Neuron (in vitro differentiated cells): ENCODE measurements around the gene IL10.

Experiments used
- H2AFZ ChIP-seq: one replicate; pipeline ENCODE4 v1.6.1; 2013; ENCODE audit warnings: low read depth, mild to moderate bottlenecking, inconsistent platforms, low read length, moderate library complexity
- H3K27me3 ChIP-seq: one replicate; pipeline ENCODE4 v1.6.1; 2013; ENCODE audit warnings: low read length; ENCODE audit not compliant: insufficient read depth
- H3K36me3 ChIP-seq: one replicate; pipeline ENCODE4 v1.6.1; 2013; ENCODE audit warnings: low read length; ENCODE audit not compliant: insufficient read depth
- H3K4me1 ChIP-seq: one replicate; pipeline ENCODE4 v1.6.1; 2013; ENCODE audit warnings: low read length; ENCODE audit not compliant: insufficient read depth
- H3K4me3 ChIP-seq: 2 replicates; pipeline ENCODE4 v1.5.1; 2013; ENCODE audit warnings: mild to moderate bottlenecking, low read length, moderate library complexity
- H3K9me3 ChIP-seq: one replicate; pipeline ENCODE4 v1.6.1; 2013; ENCODE audit warnings: low read length

Gene IL10

DNA sequence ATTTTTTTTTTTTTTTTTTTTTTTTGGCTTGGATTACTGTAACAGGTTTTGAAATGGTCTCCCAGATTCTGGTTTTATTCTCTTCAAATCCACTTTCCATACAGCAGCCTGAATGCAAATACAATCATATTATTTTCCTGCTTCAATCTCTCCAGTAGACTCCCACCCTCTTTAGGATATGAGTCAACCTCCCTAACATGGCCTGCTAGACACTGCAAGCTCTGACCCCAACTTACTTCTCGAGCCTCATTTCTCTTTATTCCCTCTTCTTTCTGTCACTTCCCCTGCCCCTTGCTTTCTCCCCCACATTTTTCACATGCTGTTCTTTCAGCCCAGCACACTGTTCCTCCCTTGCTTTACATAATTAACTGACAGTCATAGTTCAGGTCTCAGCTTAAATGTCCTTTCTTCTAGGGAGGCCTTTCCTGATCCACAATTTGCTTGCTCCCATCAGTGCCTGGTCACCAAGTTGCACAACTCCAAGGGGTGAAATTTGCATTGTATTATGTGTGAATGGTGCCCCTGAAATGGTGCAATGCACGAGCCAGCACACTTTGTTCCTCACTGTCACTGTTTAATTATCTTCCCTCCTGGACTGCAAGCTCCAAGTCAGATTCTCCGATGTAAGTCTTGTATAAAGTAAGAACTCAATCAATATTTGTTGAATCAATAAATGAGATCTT lies 23.8 kb downstream of the IL10 start:
- Histone ChIP-seq H3K27me3 (peaks cover 21% of the 10 kb centered on the region), H3K36me3 (no peaks in the 10 kb centered on the region), H3K4me1 (no peaks in the 10 kb centered on the region), H2AFZ (no peak overlapping the region), H3K4me3 (no peak overlapping the region), H3K9me3 (no peaks in the 10 kb centered on the region)

DNA sequence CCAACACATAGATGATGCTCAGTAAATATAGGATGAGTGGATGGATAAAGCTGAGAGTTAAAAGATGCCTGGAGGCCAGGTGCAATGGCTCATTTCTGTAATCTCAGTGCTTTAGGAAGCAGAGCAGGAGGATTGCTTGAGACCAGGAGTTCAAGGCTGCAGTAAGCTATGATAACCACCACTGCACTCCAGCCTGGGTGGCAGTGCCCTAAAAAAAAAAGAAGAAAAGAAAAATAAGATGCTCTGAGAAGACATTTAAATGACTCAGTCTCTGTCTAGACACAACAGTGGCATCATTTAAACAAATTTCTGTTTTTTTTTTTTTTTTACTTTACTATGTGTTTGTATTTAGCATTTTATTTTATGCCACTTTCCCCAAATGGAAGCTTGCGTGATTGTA lies 27.0 kb downstream of the IL10 start:
- no peaks in the 10 kb centered on the region for H3K4me1 ChIP-seq
- no peaks in the 10 kb centered on the region for H3K36me3 ChIP-seq
- no peak overlapping the region for H2AFZ ChIP-seq
- no peak overlapping the region for H3K4me3 ChIP-seq
- H3K27me3 ChIP-seq: peaks cover 12% of the 10 kb centered on the region
- H3K9me3 ChIP-seq: no peaks in the 10 kb centered on the region

DNA sequence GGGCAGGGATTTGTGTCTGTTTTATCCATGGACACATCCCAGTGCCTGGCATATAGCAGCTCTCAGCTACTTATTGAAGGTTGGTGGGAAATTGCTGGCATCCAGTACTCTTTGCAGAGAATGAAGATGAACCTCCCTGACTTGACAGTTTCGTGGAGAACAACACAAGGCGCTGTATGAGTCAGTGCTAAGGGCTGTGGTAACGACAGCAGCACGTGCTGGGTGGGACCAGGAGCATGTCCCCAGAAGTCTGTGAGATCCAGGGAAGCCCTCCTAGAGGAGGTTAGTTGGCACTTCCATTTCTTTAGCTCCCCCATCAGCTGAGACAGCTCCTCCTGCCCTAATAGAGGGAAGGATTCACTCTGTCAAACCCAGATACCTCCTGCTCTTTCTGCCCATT lies 27.6 kb downstream of the IL10 start:
- H3K4me3 ChIP-seq: no peak overlapping the region
- no peaks in the 10 kb centered on the region for H3K4me1 ChIP-seq
- no peaks in the 10 kb centered on the region for H3K9me3 ChIP-seq
- H2AFZ ChIP-seq: no peak overlapping the region
- no peaks in the 10 kb centered on the region for H3K36me3 ChIP-seq
- peaks cover 6% of the 10 kb centered on the region for H3K27me3 ChIP-seq

DNA sequence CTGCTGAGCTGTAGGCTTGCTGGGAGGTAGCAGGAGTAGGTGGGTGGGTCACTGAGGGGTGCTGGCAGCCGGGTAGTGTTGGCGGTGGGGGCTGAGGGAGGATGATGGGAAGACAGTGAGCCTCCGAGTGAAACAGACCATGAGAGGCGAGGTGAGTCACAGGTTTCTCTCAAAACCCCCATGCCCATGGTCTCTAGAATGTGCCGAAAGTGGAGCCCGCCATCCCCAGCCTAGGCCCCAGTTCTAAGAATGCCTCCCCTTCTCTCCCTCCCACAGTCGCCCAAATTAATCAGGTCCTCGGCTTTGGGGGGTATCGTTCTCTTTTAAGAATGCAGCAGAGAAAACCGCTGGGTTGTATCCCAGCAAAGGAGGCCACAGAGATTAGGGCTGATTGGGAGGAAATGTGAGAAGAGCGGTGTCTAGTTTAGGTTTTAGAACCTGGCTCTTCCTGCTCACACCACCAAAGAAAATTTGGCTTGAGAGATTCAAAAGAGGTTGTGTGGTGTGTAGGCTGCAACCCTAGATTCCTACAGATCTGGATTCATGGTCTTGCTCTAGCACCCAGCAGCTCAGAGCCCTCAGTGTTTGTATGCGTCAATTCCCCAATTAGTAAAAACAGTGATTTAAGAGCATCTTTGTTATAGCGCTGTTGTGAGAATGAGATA lies 29.4 kb downstream of the IL10 start:
- H3K9me3 ChIP-seq: no peaks in the 10 kb centered on the region
- H3K36me3 ChIP-seq: no peaks in the 10 kb centered on the region
- no peak overlapping the region for H2AFZ ChIP-seq
- H3K4me1 ChIP-seq: peaks cover 2% of the 10 kb centered on the region
- H3K27me3 ChIP-seq: peaks cover under 1% of the 10 kb centered on the region
- H3K4me3 ChIP-seq: no peak overlapping the region

DNA sequence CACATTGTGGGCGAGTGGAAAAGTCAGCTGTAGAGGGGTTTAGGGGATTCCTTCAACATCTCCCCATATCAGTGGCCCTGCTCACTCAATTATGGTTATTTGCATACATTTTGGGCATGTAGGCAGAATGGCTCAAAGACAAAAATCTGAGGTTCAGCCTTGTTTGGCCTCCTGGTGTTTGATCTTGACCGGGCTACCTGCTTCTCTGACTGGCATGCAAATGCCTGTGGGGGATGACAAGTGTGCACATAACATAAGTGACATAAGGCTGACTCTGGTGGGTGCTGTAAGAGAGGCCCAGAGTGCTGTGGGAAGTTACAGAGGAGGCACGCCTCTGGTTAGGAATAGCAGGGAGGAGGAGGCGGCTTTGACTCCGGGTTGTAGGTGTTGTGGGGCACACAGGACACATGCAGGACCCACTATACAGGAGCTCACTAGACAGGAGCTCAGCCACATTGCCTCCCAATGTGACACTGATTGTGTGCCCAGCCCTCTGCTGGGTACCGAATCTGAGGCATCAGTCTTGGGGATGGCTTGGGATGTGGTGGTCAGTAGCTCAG lies 31.1 kb downstream of the IL10 start:
- Histone ChIP-seq H3K9me3 (no peaks in the 10 kb centered on the region), H3K4me3 (no peak overlapping the region), H2AFZ (no peak overlapping the region), H3K4me1 (peaks cover 2% of the 10 kb centered on the region), H3K27me3 (no peaks in the 10 kb centered on the region), H3K36me3 (no peaks in the 10 kb centered on the region)

DNA sequence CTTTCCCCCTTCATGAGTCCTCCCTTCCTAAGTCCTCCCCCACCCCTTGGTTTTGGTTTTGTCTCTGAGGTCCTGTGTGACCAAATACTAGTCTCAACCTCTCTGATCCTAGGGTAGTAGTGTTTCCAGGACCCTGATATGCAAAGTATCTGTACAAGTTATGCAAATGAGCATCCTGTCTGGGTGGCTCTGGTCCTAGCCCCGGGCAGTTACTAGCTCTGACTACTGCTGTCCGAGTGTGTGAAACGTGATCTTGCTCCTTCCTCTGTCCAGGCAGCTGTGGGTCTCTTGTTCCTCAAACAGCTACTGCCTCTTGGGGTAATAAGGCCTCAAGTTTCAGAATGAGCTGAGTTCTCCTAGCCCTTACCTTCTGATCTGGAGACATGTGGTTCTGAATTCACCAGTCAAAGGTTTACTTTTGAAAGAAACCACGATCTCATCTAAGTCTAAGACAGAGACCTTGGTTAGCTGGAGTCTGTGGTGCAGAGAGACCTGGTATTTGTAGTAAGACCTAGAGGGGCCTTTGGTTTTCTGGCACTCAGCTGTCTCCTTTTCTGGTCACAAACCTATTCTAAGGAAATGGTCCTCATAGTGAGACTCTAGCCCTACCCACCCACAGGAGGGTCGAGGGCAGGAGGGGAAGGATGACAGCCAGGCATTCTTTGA lies 32.8 kb downstream of the IL10 start:
- no peaks in the 10 kb centered on the region for H3K27me3 ChIP-seq
- no peak overlapping the region for H2AFZ ChIP-seq
- no peak overlapping the region for H3K4me3 ChIP-seq
- H3K9me3 ChIP-seq: no peaks in the 10 kb centered on the region
- H3K36me3 ChIP-seq: peaks cover 10% of the 10 kb centered on the region
- H3K4me1 ChIP-seq: peaks cover 2% of the 10 kb centered on the region

DNA sequence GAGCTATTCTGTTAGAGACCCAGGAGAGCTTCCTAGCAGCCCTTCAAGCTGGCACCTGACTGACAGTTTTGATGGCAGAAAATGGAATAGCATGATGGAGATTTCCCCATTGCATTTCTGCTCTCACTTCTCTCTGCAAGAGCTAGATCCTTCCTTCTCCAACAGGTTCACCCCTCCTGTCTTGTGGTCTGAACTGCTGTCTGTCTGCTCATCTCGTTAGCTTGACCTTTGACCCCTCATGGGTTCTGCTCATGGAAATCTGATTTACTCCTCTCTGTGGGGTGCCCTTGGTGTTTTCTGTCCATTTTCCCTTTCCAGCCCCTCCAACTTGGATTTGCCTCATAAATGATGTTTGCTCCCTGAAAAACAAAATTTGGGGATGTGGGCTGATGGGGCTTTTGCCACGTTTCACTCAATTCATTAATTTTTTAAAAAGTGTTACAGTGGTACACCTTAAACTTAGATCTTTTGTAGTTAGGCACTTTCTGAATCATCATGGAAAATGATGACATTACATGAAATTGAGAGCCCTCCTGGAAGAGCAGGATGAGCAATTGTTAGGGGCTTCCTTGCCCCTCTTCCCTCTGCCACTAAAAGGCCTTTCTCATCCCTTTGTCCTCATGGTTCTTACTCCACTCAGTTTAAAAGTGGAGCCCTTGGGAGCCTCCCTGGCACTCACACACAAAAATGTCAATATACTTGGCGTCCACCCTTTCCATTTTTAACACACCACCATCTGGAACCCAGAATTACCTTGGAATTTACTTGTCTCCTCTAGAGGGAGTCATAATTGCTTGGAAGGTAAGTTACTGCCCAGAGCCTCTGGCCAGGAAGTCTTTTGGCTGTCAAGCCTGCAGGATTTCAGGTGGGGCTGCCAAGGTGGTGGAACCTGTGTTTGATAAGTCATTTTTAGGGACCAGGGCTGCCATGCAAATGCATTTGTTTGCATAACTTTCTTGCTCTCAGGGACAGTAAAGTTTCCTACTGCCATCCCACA lies 33.6 kb downstream of the IL10 start:
- Histone ChIP-seq H3K4me3 (no peak overlapping the region), H3K36me3 (peaks cover 10% of the 10 kb centered on the region), H2AFZ (no peak overlapping the region), H3K9me3 (no peaks in the 10 kb centered on the region), H3K27me3 (no peaks in the 10 kb centered on the region), H3K4me1 (peaks cover 2% of the 10 kb centered on the region)

DNA sequence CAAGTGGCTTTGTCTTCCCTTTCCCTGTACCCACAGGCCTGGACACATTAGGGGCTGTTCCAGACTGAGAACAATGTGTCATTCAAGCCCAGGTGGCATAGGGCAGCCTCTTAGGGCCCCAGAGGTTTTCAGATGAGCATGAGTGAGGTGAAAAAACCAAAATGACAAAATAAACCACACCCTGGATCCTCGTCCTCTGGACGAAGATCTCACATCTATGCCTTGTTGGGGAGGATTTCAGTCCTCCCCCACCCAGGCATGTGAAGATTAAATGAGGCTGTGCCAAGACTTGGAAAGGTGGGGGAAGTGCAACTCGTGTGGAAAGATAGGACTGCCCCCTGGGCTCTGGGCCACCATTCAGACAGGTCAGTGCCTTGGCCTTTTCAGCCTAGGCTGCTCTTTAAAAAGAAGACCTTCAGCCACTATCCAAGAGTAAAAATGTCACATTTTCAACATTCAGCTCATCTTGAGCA lies 34.5 kb downstream of the IL10 start:
- H3K4me1 ChIP-seq: peaks cover 2% of the 10 kb centered on the region
- no peak overlapping the region for H2AFZ ChIP-seq
- H3K27me3 ChIP-seq: no peaks in the 10 kb centered on the region
- H3K4me3 ChIP-seq: no peak overlapping the region
- H3K9me3 ChIP-seq: no peaks in the 10 kb centered on the region
- H3K36me3 ChIP-seq: peaks cover 13% of the 10 kb centered on the region

DNA sequence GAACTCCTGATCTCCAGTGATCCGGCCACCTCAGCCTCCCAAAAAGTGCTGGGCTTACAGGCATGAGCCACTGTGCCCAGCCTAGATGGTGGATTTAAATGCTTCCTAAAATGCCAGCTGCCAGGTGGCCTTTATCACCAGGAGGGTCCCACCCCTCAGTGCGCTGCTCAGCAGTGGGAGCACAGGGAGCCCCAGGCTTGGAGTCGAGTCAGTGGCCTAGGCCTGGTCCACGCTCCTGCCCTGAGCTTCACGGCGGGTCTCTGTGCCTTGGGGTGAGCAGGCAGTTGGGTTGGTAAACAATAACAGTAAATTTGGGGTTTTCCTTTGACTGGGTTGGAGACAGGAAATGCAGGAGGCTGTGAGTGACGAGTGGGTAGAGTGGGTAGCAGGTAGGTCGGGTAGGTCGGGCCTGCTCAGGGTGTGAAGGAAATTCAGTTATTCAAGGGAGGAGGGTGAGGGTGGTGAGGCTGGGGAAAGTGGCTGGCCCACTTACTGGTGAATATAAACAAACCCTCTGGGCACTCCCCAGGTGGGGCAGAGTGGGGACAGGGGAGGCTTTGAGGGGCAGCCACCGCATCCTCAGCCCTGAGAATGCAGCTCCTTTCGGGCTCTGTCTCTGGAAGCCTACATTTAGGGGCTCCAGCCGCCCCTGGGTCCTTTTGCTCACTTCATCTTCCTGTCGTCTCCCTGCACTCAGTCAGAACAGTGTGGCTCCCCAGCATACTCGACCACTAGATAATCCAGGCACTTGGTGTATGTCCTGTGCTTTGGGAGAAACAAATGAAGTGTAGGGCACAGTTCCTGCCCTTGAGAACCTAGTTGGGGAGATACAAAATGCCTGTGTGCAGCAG lies 35.2 kb downstream of the IL10 start:
- no peaks in the 10 kb centered on the region for H3K9me3 ChIP-seq
- no peak overlapping the region for H3K4me3 ChIP-seq
- H3K4me1 ChIP-seq: peaks cover 2% of the 10 kb centered on the region
- no peaks in the 10 kb centered on the region for H3K27me3 ChIP-seq
- H3K36me3 ChIP-seq: peaks cover 19% of the 10 kb centered on the region
- no peak overlapping the region for H2AFZ ChIP-seq

DNA sequence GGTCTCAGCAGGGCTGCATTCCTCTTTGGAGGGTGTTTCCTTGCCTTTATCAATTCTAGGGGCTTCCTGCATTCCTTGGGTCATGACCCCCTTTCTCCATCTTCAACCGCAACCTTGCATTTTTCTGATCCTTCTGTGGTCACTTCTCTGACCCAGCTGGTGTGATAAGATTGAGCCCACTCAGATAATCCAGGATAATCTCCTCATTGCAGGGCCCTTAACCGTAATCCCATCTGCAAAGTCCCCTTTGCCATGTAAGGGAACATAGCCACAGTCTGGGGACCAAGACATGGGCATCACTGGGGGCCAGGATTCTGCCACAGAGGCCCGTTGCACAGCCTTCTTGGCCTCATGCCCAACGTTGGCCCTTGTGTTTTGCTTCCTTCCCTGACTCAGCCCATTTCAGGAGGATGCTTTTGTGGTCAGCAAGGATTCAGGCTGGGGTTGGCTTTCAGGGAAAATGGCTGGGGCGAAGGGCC lies 36.7 kb downstream of the IL10 start:
- no peaks in the 10 kb centered on the region for H3K9me3 ChIP-seq
- H3K36me3 ChIP-seq: peaks cover 31% of the 10 kb centered on the region
- no peak overlapping the region for H3K4me3 ChIP-seq
- peaks cover 2% of the 10 kb centered on the region for H3K4me1 ChIP-seq
- no peaks in the 10 kb centered on the region for H3K27me3 ChIP-seq
- no peak overlapping the region for H2AFZ ChIP-seq

DNA sequence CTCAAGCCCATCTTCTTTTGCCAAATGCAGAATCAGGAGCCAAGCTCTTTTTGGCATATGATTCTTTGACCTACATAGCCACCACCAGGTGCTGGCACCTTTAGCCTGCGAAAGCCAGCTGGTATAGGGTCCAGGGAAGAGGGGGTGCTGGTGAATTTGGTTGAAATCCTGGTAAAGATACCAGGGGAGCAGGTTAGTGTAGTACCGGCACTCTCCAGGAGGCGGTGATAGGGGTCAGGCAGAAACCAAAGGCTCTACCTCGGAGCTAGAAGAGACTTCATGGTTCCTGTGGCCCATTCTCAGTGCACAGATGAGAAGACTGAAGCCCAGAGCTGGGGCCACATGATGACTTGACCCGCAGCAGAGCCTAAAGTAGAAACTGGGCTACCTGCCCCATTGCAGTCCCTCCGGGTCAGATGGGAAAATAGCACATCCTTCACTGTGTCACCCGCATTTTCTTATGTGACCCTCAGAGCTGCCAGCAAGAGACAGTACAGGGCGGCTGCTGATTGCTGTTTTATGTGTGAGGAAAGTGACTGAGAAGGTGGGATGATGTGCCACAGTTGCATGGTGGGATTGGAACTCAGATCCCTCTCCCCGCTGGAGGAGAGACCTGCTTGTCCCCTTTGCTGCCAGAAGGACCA lies 37.7 kb downstream of the IL10 start:
- Histone ChIP-seq H2AFZ (no peak overlapping the region), H3K9me3 (no peaks in the 10 kb centered on the region), H3K36me3 (peaks cover 40% of the 10 kb centered on the region), H3K4me1 (peaks cover 2% of the 10 kb centered on the region), H3K4me3 (no peak overlapping the region), H3K27me3 (no peaks in the 10 kb centered on the region)
